Ectodermal cell (in vitro differentiated cells): ENCODE results near the gene MANSC4.
"Not testable (repeated sequence)": the region's sequence is repeated elsewhere in the genome, so short reads cannot be mapped to it uniquely, and the experiment has no call there.

Source experiments
- H3K27ac ChIP-seq: 2 replicates; pipeline ENCODE4 v1.7.0; 2013; ENCODE audit warnings: mild to moderate bottlenecking, low read depth, low read length; ENCODE audit not compliant: insufficient read depth, poor library complexity, severe bottlenecking
- H3K27me3 ChIP-seq: 2 replicates; pipeline ENCODE4 v1.7.0; 2013; ENCODE audit warnings: mild to moderate bottlenecking, low read length; ENCODE audit not compliant: insufficient read depth, control insufficient read depth, poor library complexity, severe bottlenecking
- H3K36me3 ChIP-seq: one replicate; pipeline ENCODE4 v1.7.0; 2013; ENCODE audit warnings: low read length; ENCODE audit not compliant: control insufficient read depth, insufficient read depth
- H3K4me1 ChIP-seq: one replicate; pipeline ENCODE4 v1.7.0; 2013; ENCODE audit warnings: low read length; ENCODE audit not compliant: control insufficient read depth, insufficient read depth
- H3K4me3 ChIP-seq: 2 replicates; pipeline ENCODE4 v1.7.0; 2013; ENCODE audit warnings: low read depth, low read length, control low read depth; ENCODE audit not compliant: insufficient read depth
- H3K9me3 ChIP-seq: 2 replicates; pipeline ENCODE4 v1.7.0; 2013; ENCODE audit warnings: mild to moderate bottlenecking, low read length, moderate library complexity; ENCODE audit not compliant: control insufficient read depth
- WGBS, 2 experiments: methylation state at CpG; one replicate each; pipeline ENCODE4 v1.1.7; 2013; ENCODE audit warnings: missing lambda C conversion rate in 2 of 2; 5-methylcytosine and 5-hydroxymethylcytosine counted together

MANSC4 gene

DNA sequence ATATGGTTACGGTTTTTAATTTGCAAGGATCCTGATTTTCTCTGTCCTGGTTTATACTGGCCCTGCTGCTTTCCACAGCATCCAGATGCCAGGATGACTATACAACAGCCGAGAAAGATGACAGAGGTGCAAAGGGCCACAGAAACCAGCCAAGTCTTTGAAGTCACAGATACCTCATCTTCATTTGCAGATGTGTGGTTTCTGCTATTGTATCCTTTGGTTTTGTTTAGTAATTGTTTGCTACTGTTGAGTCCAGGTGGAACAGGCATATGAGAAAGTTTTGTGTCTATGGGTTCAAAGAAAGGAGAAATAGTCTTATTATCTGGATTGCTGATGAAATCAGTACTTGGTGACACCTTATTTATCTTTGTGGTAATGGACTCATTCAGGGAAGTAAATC, 17.3 kb downstream of the MANSC4 start:
- Histone ChIP-seq H3K27me3 (no peaks in the 10 kb centered on the region), H3K27ac (no peak overlapping the region), H3K9me3 (no peaks in the 10 kb centered on the region), H3K36me3 (no peaks in the 10 kb centered on the region), H3K4me1 (no peaks in the 10 kb centered on the region), H3K4me3 (no peak overlapping the region)
- WGBS, 2 experiments: 94 to 98% methylated on average over 2 of the region's 2 CpGs

DNA sequence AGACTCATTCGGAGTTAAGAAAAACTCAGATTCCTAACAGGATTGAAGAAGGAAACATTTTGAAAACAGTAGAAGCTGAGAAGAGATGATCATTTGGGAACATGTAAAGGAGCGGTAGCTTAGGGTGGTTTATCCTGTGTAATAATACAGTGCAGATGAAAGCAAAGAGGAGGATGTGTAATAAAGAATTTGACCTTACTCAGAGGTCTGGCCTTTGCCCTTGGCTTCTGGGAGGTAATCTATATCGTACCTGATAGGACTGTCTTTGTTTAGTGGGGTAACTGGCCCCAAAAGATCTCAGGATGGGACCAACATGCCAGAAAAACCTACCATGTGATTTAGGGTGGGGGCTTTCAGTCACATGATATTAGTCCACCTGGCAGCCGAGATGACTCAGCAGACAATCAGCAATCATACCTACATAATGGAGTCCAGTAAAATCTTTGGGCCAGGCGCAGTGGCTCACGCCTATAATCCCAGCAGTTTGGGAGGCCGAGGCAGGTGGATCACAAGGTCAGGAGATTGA, 23.3 kb downstream of the MANSC4 start:
- Histone ChIP-seq H3K27ac (no peak overlapping the region), H3K9me3 (no peaks in the 10 kb centered on the region), H3K4me1 (peaks cover 6% of the 10 kb centered on the region), H3K36me3 (no peaks in the 10 kb centered on the region), H3K4me3 (no peak overlapping the region), H3K27me3 (no peaks in the 10 kb centered on the region)
- 82 to 89% methylated on average over 7 of the region's 7 CpGs for WGBS, 2 experiments

GRCh38 chr12:27754795-27755194, 25.2 kb downstream of the MANSC4 start:
- Histone ChIP-seq H3K4me1 (peaks cover 6% of the 10 kb centered on the region), H3K27me3 (no peaks in the 10 kb centered on the region), H3K36me3 (no peaks in the 10 kb centered on the region), H3K9me3 (no peaks in the 10 kb centered on the region), H3K4me3 (no peak overlapping the region), H3K27ac (no peak overlapping the region)
- 85 to 96% methylated on average over 3 of the region's 3 CpGs for WGBS, 2 experiments

DNA sequence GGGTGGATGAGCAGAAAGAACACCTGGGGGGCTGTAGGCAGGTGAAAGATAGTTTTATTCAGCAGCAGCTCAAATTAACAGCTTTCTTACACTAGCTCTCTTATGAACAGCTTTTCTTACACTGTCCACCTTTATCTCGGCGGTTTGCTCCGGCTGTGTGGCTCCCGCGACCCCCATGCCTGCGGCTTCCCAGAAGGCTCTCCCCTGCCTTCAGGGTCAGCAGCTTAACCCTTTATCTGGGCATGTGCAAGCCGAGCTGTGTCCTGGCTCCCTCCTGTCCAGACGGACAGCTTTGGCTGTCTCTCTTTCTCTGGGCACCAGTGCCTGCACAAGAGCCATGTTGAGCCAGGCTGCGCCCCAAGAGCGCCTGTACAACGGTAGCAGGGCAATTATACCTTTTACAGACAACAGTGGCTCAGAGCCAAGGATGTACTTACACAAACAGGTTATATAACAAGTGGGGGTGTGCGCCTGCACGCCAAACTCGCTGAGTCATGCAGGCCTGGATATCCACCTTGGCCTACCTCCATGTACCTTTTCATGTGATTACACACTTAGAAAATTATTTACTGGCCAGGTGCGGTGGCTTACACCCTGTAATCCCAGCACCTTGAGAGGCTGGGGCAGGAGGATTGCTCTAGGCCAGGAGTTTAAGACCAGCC, 28.5 kb downstream of the MANSC4 start:
- Histone ChIP-seq H3K27me3 (no peaks in the 10 kb centered on the region), H3K4me1 (peaks cover 6% of the 10 kb centered on the region), H3K9me3 (no peaks in the 10 kb centered on the region), H3K36me3 (no peaks in the 10 kb centered on the region), H3K27ac (no peak overlapping the region), H3K4me3 (no peak overlapping the region)
- 92 to 93% methylated on average over 15 of the region's 15 CpGs for WGBS, 2 experiments

DNA sequence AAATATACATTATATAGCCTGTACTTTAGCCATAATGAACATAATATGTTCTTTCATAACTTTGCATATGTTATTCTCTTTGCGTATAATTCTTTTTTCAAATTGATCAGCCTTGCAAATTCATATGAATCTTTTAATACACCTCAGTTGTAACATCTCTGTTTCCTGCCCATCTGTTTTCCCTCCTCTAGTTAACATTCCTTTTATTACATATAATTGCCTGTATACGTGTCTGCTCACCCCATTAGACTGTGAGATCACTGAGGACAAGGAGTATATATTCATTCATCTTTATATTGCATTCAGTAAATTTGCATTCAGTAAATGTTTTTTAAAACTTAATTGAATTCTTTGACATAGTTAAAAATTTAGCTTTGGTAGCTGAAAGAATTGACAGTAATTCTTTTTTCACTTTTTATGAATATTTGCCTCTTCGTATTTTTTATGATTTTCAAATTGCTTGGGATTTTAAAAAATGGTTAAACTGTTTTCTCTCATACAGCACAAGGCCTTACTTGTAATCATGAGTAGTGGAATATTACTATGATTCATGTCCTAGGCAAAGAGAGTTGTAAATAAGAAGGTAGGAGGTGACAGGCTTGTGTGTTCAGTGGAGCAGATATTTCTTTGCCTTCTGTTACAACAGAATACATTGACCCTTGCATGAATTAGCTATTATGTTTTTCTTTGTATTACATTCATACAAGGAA, 32.8 kb downstream of the MANSC4 start:
- H3K27ac ChIP-seq: no peak overlapping the region
- H3K9me3 ChIP-seq: no peaks in the 10 kb centered on the region
- no peak overlapping the region for H3K4me3 ChIP-seq
- H3K4me1 ChIP-seq: no peaks in the 10 kb centered on the region
- no peaks in the 10 kb centered on the region for H3K27me3 ChIP-seq
- H3K36me3 ChIP-seq: peaks cover 6% of the 10 kb centered on the region
- 96 to 100% methylated on average over 1 to 3 of the region's 3 CpGs for WGBS, 2 experiments

DNA sequence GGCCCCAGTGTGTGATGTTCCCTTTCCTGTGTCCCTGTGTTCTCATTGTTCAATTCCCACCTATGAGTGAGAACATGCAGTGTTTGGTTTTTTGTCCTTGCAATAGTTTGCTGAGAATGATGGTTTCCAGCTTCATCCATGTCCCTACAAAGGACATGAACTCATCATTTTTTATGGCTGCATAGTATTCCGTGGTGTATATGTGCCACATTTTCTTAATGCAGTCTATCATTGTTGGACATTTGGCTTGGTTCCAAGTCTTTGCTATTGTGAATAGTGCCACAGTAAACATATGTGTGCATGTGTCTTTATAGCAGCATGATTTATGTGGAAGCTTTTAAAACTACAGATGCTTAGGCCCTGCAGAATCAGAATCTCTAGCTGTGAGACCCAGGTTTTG, 34.3 kb downstream of the MANSC4 start:
- not testable (repeated sequence) for H3K4me3 ChIP-seq, H3K27me3 ChIP-seq, H3K9me3 ChIP-seq, H3K27ac ChIP-seq, H3K36me3 ChIP-seq, H3K4me1 ChIP-seq
- WGBS, 2 experiments: 90 to 100% methylated on average over 1 of the region's 1 CpG

- WGBS, 2 experiments: 97 to 98% methylated on average over 4 to 5 of the region's 5 CpGs
- no peaks in the 10 kb centered on the region for H3K4me1 ChIP-seq
- peaks cover 6% of the 10 kb centered on the region for H3K36me3 ChIP-seq
- no peaks in the 10 kb centered on the region for H3K9me3 ChIP-seq
- no peak overlapping the region for H3K27ac ChIP-seq
- no peak overlapping the region for H3K4me3 ChIP-seq
- H3K27me3 ChIP-seq: no peaks in the 10 kb centered on the region
Observed at GRCh38 chr12:27743601-27744000, 36.4 kb downstream of the MANSC4 start.

GRCh38 chr12:27734321-27734720, 45.7 kb downstream of the MANSC4 start:
- WGBS, 2 experiments: 91 to 95% methylated on average over 9 of the region's 9 CpGs
- not testable (repeated sequence) for H3K36me3 ChIP-seq, H3K27me3 ChIP-seq, H3K4me3 ChIP-seq, H3K27ac ChIP-seq, H3K9me3 ChIP-seq, H3K4me1 ChIP-seq

DNA sequence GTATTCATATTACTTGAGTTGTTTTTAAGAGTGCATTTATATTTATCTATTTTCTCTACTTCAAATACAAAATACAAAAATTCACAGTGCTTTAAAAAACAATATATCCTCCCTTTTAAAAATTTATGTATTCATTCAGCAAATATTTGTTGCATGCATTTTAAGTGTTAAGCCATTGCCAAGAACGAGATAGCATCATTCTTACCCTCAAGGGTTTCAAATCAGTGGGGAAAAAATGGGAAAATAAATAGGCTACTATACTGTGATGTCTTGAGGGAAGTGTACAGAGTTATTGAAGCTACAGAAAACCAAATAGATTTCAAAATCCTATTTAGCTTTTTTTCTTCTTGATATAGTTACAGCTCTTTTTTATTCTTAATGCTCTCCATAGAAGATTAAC, 46.2 kb downstream of the MANSC4 start:
- Histone ChIP-seq H3K9me3 (no peaks in the 10 kb centered on the region), H3K36me3 (no peaks in the 10 kb centered on the region), H3K4me3 (no peak overlapping the region), H3K27ac (no peak overlapping the region), H3K27me3 (no peaks in the 10 kb centered on the region), H3K4me1 (no peaks in the 10 kb centered on the region)
- WGBS, 2 experiments: 100% methylated on average over 1 of the region's 1 CpG; no CpG with 5 or more reads in 1 of the 2 experiments

- H3K27me3 ChIP-seq: no peaks in the 10 kb centered on the region
- no peaks in the 10 kb centered on the region for H3K4me1 ChIP-seq
- 62 to 78% methylated on average over 2 to 3 of the region's 3 CpGs for WGBS, 2 experiments
- H3K4me3 ChIP-seq: no peak overlapping the region
- H3K27ac ChIP-seq: no peak overlapping the region
- H3K36me3 ChIP-seq: no peaks in the 10 kb centered on the region
- H3K9me3 ChIP-seq: no peaks in the 10 kb centered on the region
Observed at GRCh38 chr12:27733052-27733656, 46.9 kb downstream of the MANSC4 start.
